Kasumi-1 (cell line): ENCODE data around the gene EFCC1.
"Not testable (repeated sequence)": the region's sequence is repeated elsewhere in the genome, so short reads cannot be mapped to it uniquely, and the experiment has no call there.

ENCODE experiments used
- DNase-seq, 2 experiments: peaks; one replicate each; lab custom pipeline; 2025; lab: John Stamatoyannopoulos, UW

Gene EFCC1

DNA sequence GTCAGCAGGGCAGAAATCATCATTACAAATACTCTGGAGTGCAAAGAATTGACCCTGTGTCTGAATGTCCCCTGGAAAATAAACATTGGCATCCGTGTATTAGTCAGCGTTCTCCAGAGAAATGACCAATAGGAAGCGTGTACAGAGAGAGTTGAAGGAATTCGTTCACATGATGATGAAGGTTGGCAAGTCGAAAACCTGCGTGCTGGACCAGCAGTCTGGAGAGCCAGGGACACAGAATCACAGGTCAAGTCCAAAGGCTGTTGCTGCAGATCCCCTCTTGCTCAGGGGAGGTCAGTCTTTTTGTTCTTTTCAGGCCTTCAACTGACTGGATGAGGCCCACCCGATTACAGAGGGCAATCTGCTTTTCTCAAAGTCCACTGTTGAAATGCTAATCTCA, 76.1 kb downstream of the EFCC1 start:
- no peak for DNase-seq

- no peak for DNase-seq
Measured at GRCh38 chr3:129078510-129078909, 77.4 kb downstream of the EFCC1 start.

DNA sequence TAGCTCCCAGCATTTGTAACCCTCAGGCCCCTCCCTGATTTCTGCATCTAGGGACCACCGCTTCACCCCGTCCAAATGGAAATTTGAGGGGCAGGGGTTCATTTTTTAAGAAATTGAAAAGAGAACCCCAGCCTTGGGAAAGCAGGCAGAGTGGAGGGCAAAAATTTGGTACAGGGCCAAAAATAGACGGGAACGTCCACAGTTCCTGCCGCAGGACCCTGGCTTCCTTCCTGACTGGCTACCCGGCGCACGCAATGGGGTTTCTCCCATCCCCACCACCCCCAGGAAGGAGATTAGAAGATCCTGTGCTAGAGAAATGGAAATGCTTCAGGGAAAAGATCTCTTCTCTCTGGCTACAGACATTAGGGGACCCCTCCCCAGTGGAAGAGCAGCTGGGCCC, 80.4 kb downstream of the EFCC1 start:
- DNase-seq, result no peak

- no peak for DNase-seq
Measured at GRCh38 chr3:129082026-129082425, 80.9 kb downstream of the EFCC1 start.

- DNase-seq, result no peak
Measured at GRCh38 chr3:129084501-129084900, 83.4 kb downstream of the EFCC1 start.

GRCh38 chr3:129085165-129085715, 84.1 kb downstream of the EFCC1 start:
- DNase-seq, result no peak

GRCh38 chr3:129085818-129086217, 84.7 kb downstream of the EFCC1 start:
- DNase-seq, result no peak

GRCh38 chr3:129087138-129087702, 86.1 kb downstream of the EFCC1 start:
- DNase-seq, result no peak

DNA sequence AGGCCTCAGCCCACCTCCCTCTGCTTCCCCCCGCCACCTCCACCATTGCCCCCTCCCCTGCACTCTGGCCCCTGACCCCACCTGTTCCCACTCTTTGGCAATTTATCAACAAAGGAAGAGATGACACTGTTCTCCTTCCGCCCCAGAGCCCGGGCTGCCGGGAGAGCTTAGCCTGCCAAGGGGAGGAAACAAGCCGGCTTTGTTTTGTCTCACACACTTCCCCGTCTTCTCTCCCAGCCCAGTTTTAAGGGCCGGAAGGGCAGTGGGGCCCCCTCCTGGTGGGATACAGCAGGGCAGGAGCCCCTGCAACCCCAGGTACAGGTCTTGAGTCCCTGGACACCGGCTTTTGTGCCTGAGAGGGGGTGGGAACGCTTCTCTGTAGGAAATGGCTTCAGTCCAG, 86.8 kb downstream of the EFCC1 start:
- DNase-seq, result peak; percentile 47 to 48

- not testable (repeated sequence) for DNase-seq
Measured at GRCh38 chr3:129088312-129088711, 87.2 kb downstream of the EFCC1 start.
